CD14-positive monocyte (primary cell): Measurements from ENCODE around the gene SUOX. TPM values are rescaled to one million over a fixed set of nuclear protein-coding genes. Genes with fewer than 3 reads are reported as not detected.

Experiments
- DNase-seq, 3 donors: peaks; one replicate each; pipeline ENCODE4 v3.0.0-alpha.2; 2011 to 2022
- H2AFZ ChIP-seq: 2 replicates; pipeline ENCODE4 v1.6.0; 2012; ENCODE audit warnings: mild to moderate bottlenecking, low read depth, low read length, inconsistent platforms; ENCODE audit not compliant: insufficient read depth, poor library complexity, severe bottlenecking
- H3K27ac ChIP-seq, 2 donors: 1 replicate in 1 of 2; 2 replicates in 1 of 2; pipeline ENCODE4 v1.5.1; 2012 to 2013; ENCODE audit warnings: low read length in 2 of 2, control low read depth in 1 of 2, inconsistent platforms in 1 of 2, low read depth in 1 of 2, mild to moderate bottlenecking in 1 of 2
- H3K27me3 ChIP-seq, 2 donors: one replicate each; pipeline versions ENCODE4 v1.6.0 to v1.6.1; 2011 to 2013; ENCODE audit warnings: low read length in 2 of 2; ENCODE audit not compliant: control insufficient read depth in 2 of 2, insufficient read depth in 2 of 2
- H3K36me3 ChIP-seq, 2 donors: replicated peaks in 1 of 2; 1 replicate in 1 of 2; 2 replicates in 1 of 2; pipeline versions ENCODE4 v1.5.1 to v1.6.1; 2012 to 2013; ENCODE audit warnings: low read length in 2 of 2, control low read depth in 1 of 2, inconsistent platforms in 1 of 2, mild to moderate bottlenecking in 1 of 2; ENCODE audit not compliant: insufficient read depth in 2 of 2, control insufficient read depth in 1 of 2
- H3K4me1 ChIP-seq, 2 donors: 1 replicate in 1 of 2; 2 replicates in 1 of 2; pipeline versions ENCODE4 v1.5.1 to v1.6.1; 2012 to 2013; ENCODE audit warnings: low read length in 2 of 2, control low read depth in 1 of 2, inconsistent platforms in 1 of 2, mild to moderate bottlenecking in 1 of 2, moderate library complexity in 1 of 2; ENCODE audit not compliant: insufficient read depth in 2 of 2, control insufficient read depth in 1 of 2
- H3K4me2 ChIP-seq: replicated peaks from 2 replicates; pipeline ENCODE3; 2012; ENCODE audit warnings: low read length, moderate library complexity, mild to moderate bottlenecking; ENCODE audit not compliant: poor library complexity, severe bottlenecking; ENCODE audit errors: extremely low read depth
- H3K4me3 ChIP-seq, 3 experiments: fragments of 200-600 bp in 1 of 3; sonication (generic) in 1 of 3; replicated peaks in 1 of 3; 1 replicate in 2 of 3; 2 replicates in 1 of 3; pipeline ENCODE4 v1.5.1; 2011 to 2013; ENCODE audit warnings: low read length in 3 of 3, mild to moderate bottlenecking in 3 of 3, control low read depth in 2 of 3, low read depth in 2 of 3, inconsistent platforms in 1 of 3, moderate library complexity in 1 of 3
- H3K79me2 ChIP-seq: 2 replicates; pipeline ENCODE4 v1.6.0; 2012; ENCODE audit warnings: mild to moderate bottlenecking, control low read depth, inconsistent platforms, low read length, moderate library complexity; ENCODE audit not compliant: insufficient read depth
- H3K9ac ChIP-seq: 2 replicates; pipeline ENCODE4 v1.6.0; 2017; ENCODE audit warnings: low read length, mild to moderate bottlenecking; ENCODE audit not compliant: insufficient read depth, poor library complexity, severe bottlenecking
- H3K9me3 ChIP-seq, 2 donors: replicated peaks in 1 of 2; 1 replicate in 1 of 2; 2 replicates in 1 of 2; pipeline versions ENCODE4 v1.5.1 to v1.6.1; 2012 to 2013; ENCODE audit warnings: low read length in 2 of 2, control low read depth in 1 of 2; ENCODE audit not compliant: control insufficient read depth in 1 of 2, insufficient read depth in 1 of 2
- H4K20me1 ChIP-seq: 2 replicates; pipeline ENCODE4 v1.6.0; 2012; ENCODE audit warnings: mild to moderate bottlenecking, low read length, control low read depth, moderate library complexity; ENCODE audit not compliant: insufficient read depth
- H3K27ac Mint-ChIP-seq, 7 donors: one replicate each; pipeline ENCODE4 v1.8.0; 2020; ENCODE audit warnings: mild to moderate bottlenecking in 7 of 7, mixed read lengths in 7 of 7, moderate library complexity in 6 of 7, inconsistent platforms in 2 of 7
- H3K27me3 Mint-ChIP-seq, 3 donors: one replicate each; pipeline ENCODE4 v1.8.0; 2021 to 2022; ENCODE audit warnings: low read depth in 3 of 3, mild to moderate bottlenecking in 3 of 3, mixed read lengths in 3 of 3, moderate library complexity in 3 of 3, inconsistent platforms in 1 of 3
- H3K36me3 Mint-ChIP-seq, 2 donors: one replicate each; pipeline ENCODE4 v1.8.0; 2020; ENCODE audit warnings: mixed read lengths in 2 of 2, inconsistent platforms in 1 of 2, mild to moderate bottlenecking in 1 of 2
- H3K4me1 Mint-ChIP-seq: one replicate; pipeline ENCODE4 v1.8.0; 2020; ENCODE audit warnings: mild to moderate bottlenecking, mixed read lengths
- H3K4me3 Mint-ChIP-seq, 2 donors: one replicate each; pipeline ENCODE4 v1.8.0; 2020; ENCODE audit warnings: mild to moderate bottlenecking in 2 of 2, mixed read lengths in 2 of 2, moderate library complexity in 1 of 2
- H3K9me3 Mint-ChIP-seq, 7 donors: one replicate each; pipeline ENCODE4 v1.8.0; 2020 to 2022; ENCODE audit warnings: mixed read lengths in 7 of 7, mild to moderate bottlenecking in 6 of 7, moderate library complexity in 6 of 7, inconsistent platforms in 2 of 7
- CTCF ChIP-seq: fragments of 200-600 bp; IDR thresholded peaks from one replicate; pipeline ENCODE4 v1.8.0; 2022; ENCODE audit warnings: antibody characterized with exemption, mild to moderate bottlenecking
- WGBS: methylation state at CpG from one replicate; pipeline ENCODE4 v1.1.5; 2013; ENCODE audit warnings: missing lambda C conversion rate; ENCODE audit not compliant: insufficient coverage; 5-methylcytosine and 5-hydroxymethylcytosine counted together
- intact Hi-C, 2 donors: fragments of 100-400 bp; cut with micrococcal nuclease; formaldehyde crosslinking; loops; one replicate each; pipeline versions ENCODE4 v1.15.0 to v1.15.1; 2023
- polyA plus RNA-seq, 3 donors: library from polyadenylated mRNA; depleted of rRNA in 1 of 3; unstranded in 2 of 3; stranded (reverse) in 1 of 3; fragments of 300-500 nt in 2 of 3; fragments of >200 nt in 1 of 3; fragmentation: Illumina TruSeq in 2 of 3; gene quantifications; 1 replicate in 2 of 3; 2 replicates in 1 of 3; pipeline ENCODE4 v1.2.3, GENCODE V29; 2012 to 2021

SUOX gene
- polyA plus RNA-seq, 3 donors: 9.7 to 17.1 (median 14.4) TPM

GRCh38 chr12:55972911-55973598, 24.0 kb upstream of the SUOX start:
- DNase-seq: peak in 2 of 3 donors; percentile 42 to 74
- peak overlapping the region; percentile 79 for H3K4me2 ChIP-seq
- H2AFZ ChIP-seq: peak overlapping the region; percentile 75
- H4K20me1 ChIP-seq: peaks cover 16% of the 10 kb centered on the region
- 0% methylated on average over 9 of the region's 18 CpGs for WGBS
- H3K27ac ChIP-seq: peak overlapping the region; percentile 83 to 90
- H3K4me3 ChIP-seq: peak overlapping the region; percentile 62 to 98 (median 84)
- Mint-ChIP-seq H3K27me3 (peaks cover 0 to 2% (median 0%) of the 10 kb centered on the region in 3 donors), H3K9me3 (peaks cover 0 to 3% (median 0%) of the 10 kb centered on the region in 7 donors), H3K4me3 (no peak overlapping the region), H3K4me1 (peaks cover 21% of the 10 kb centered on the region), H3K36me3 (peaks cover 7 to 9% of the 10 kb centered on the region in 2 donors), H3K27ac (no peak overlapping the region)
- H3K9ac ChIP-seq: peak overlapping the region; percentile 71
- H3K79me2 ChIP-seq: peaks cover 42% of the 10 kb centered on the region
- TF ChIP-seq CTCF: no peak
- peaks cover 26 to 38% of the 10 kb centered on the region in 2 donors for H3K4me1 ChIP-seq
- H3K27me3 ChIP-seq: no peaks in the 10 kb centered on the region
- no peaks in the 10 kb centered on the region for H3K36me3 ChIP-seq
- no peaks in the 10 kb centered on the region for H3K9me3 ChIP-seq
- intact Hi-C loops: loop anchor here in 1 of 2 donors (2.0 to 10.0 kb wide), 3 partner anchors 46 to 142 kb away; partner anchors contain the start of genes PYM1, RPL41 and ZC3H10

DNA sequence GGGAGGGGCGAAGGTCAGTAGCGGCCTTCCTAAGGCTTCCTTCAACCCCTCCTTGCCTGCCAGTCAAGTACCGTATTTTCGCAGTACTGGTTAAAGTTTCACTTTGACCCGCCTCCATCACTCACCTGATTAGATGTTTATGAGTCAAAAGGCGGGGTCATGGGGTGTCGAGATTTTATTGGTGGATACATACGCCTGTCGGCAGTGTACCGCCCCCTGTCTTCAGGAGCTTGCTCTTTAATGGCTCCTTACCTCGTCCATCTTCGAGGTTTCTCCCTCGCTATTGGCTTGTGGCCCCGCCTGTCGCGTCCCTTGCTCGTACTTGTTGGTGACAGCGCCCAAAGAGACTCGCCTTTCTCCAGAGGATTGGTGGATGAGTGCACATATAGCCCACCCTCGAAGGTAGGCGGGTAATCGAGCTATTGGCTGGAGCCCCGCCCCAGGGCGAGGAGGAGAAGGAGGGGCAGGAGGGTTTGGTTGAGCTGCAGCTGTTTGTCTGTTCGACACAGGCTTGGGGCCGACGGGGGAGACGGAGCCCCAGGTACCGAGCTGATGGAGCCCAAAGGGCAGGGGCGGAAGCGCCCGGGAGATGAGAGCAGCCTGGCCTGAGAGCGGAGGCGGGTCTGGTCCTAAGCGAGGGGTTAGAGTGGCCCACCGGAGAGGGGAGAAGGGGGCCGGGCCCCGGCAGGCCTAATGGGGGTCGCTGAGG, 23.3 kb upstream of the SUOX start, which contains the start of gene RAB5B:
Gene RAB5B, plus strand, starts transcription at position 480 of the 709 bp plus-strand sequence. CDS start 12,883 bp downstream, outside the sequence.
- H3K27me3 Mint-ChIP-seq: peaks cover 0 to 2% (median 0%) of the 10 kb centered on the region in 3 donors
- H3K4me1 Mint-ChIP-seq: peaks cover 24% of the 10 kb centered on the region
- Histone ChIP-seq H2AFZ (peak within 1 kb of the TSS; percentile 83), H3K4me3 (peak within 1 kb of the TSS; percentile 82 to 98 (median 92)), H3K27me3 (no peaks in the 10 kb centered on the region), H3K36me3 (no peaks in the 10 kb centered on the region), H3K9ac (peak within 1 kb of the TSS; percentile 92), H4K20me1 (peaks cover 23% of the 10 kb centered on the region), H3K4me2 (peak within 1 kb of the TSS; percentile 97), H3K4me1 (peaks cover 26 to 42% of the 10 kb centered on the region in 2 donors), H3K9me3 (no peaks in the 10 kb centered on the region), H3K79me2 (peaks cover 48% of the 10 kb centered on the region), H3K27ac (peak within 1 kb of the TSS; percentile 83 to 90)
- H3K27ac Mint-ChIP-seq: no peak within 1 kb of the TSS
- peaks cover 9 to 14% of the 10 kb centered on the region in 2 donors for H3K36me3 Mint-ChIP-seq
- peak; percentile 99 to 100 (median 100) for DNase-seq
- intact Hi-C loops: loop anchor here in 1 of 2 donors (2.0 to 10.0 kb wide), 3 partner anchors 46 to 141 kb away; partner anchors contain the start of genes PYM1, RPL41 and ZC3H10
- 0% methylated on average over 28 of the region's 39 CpGs for WGBS
- H3K9me3 Mint-ChIP-seq: peaks cover 0 to 3% (median 0%) of the 10 kb centered on the region in 7 donors
- TF ChIP-seq CTCF: no peak
- no peak within 1 kb of the TSS for H3K4me3 Mint-ChIP-seq
